Tibial nerve (tissue), 4 donors: Measurements from ENCODE around the gene SPINK1. TPM values are rescaled to one million over a fixed set of nuclear protein-coding genes. Genes with fewer than 3 reads are reported as not detected.

Experiments
- DNase-seq, 2 donors: peaks; one replicate each; pipeline ENCODE4 v3.0.0-alpha.2; 2019; ENCODE audit warnings: low spot score in 2 of 2
- H3K27ac ChIP-seq, 4 donors: fragments of 200-600 bp; sonication (generic) in 3 of 4; one replicate each; pipeline ENCODE4 v1.5.1; 2017 to 2019; ENCODE audit warnings: mild to moderate bottlenecking in 1 of 4
- H3K27me3 ChIP-seq, 2 donors: fragments of 200-600 bp; sonication (generic) in 1 of 2; one replicate each; pipeline versions ENCODE4 v1.5.1 to v1.6.0; 2017 to 2019
- H3K36me3 ChIP-seq, 3 donors: fragments of 200-600 bp; sonication (generic); one replicate each; pipeline ENCODE4 v1.5.1; 2018 to 2019
- H3K4me1 ChIP-seq, 4 donors: fragments of 200-600 bp; sonication (generic) in 3 of 4; one replicate each; pipeline ENCODE4 v1.5.1; 2017 to 2019
- H3K4me3 ChIP-seq, 4 donors: fragments of 200-600 bp; sonication (generic) in 3 of 4; one replicate each; pipeline ENCODE4 v1.5.1; 2017 to 2019; ENCODE audit warnings: mild to moderate bottlenecking in 1 of 4, moderate library complexity in 1 of 4
- H3K9me3 ChIP-seq, 4 donors: fragments of 200-600 bp; sonication (generic) in 3 of 4; one replicate each; pipeline ENCODE4 v1.5.1; 2017 to 2019
- CTCF ChIP-seq, 5 experiments: fragments of 200-600 bp in 3 of 5; fragments of 450-650 bp in 2 of 5; sonication (generic) in 3 of 5; IDR thresholded peaks; one replicate each; pipeline ENCODE4 v1.5.1; 2016 to 2019; ENCODE audit warnings: antibody characterized with exemption in 5 of 5, mild to moderate bottlenecking in 3 of 5, moderate library complexity in 2 of 5
- EP300 ChIP-seq, 2 donors: sonication (generic); formaldehyde crosslinking; IDR thresholded peaks; one replicate each; pipeline ENCODE4 v1.6.1; 2017; ENCODE audit warnings: antibody characterized with exemption in 2 of 2, mild to moderate bottlenecking in 1 of 2
- POLR2A ChIP-seq, 2 donors: fragments of 450-650 bp; IDR thresholded peaks; one replicate each; pipeline ENCODE4 v1.6.1; 2017; ENCODE audit warnings: antibody characterized with exemption in 2 of 2, mild to moderate bottlenecking in 2 of 2, moderate library complexity in 2 of 2
- WGBS, 2 donors: methylation state at CpG; one replicate each; pipeline ENCODE4 v1.1.5; 2018; 5-methylcytosine and 5-hydroxymethylcytosine counted together
- total RNA-seq, 4 donors: library from RNA; depleted of rRNA; stranded (reverse); fragments of >200 nt; gene quantifications; one replicate each; pipeline ENCODE4 v1.1.0, GENCODE V29; 2016

SPINK1 gene, protein sequence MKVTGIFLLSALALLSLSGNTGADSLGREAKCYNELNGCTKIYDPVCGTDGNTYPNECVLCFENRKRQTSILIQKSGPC
- total RNA-seq = 10 to 100 TPM in 1 of 4 donors, under 1 TPM in 1, not detected in 2; 0.44 to 10.2 TPM

DNA sequence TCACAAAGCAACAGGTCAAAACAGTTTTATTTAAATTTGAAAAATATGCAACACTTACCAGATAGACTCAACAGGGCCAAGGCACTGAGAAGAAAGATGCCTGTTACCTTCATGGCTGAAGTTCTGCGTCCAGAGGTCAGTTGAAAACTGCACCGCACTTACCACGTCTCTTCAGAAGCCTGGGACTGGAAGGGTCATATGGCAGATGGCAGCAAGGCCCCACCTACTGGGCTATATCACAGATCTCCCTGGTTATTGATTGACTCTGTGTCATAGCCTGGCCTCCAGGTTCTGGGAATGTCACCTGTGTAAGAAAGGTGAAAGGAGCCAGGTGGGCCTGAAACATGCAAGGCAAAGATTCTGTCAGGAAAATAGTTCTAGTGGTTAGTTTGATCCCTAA lies at the start of gene SPINK1:
Gene SPINK1 (minus strand): TSS at position 207 of the 400 bp plus-strand sequence. CDS start 94 bp downstream, at position 113.
- Histone ChIP-seq H3K4me3 (no peak within 1 kb of the TSS), H3K27me3 (no peaks in the 10 kb centered on the region), H3K27ac (no peak within 1 kb of the TSS), H3K36me3 (no peaks in the 10 kb centered on the region), H3K9me3 (no peaks in the 10 kb centered on the region), H3K4me1 (no peaks in the 10 kb centered on the region)
- TF ChIP-seq POLR2A (IDR thresholded peaks at IDR 0.05) = no peak
- WGBS, 2 donors = 87 to 92% methylated on average over 3 of the region's 3 CpGs
- no peak for DNase-seq

- H3K36me3 ChIP-seq = no peaks in the 10 kb centered on the region
- H3K27ac ChIP-seq = no peak overlapping the region
- no peak overlapping the region for H3K4me3 ChIP-seq
- DNase-seq = no peak
- H3K27me3 ChIP-seq = no peaks in the 10 kb centered on the region
- no peaks in the 10 kb centered on the region for H3K4me1 ChIP-seq
- 89 to 97% methylated on average over 2 of the region's 2 CpGs for WGBS, 2 donors
- H3K9me3 ChIP-seq = no peaks in the 10 kb centered on the region
- TF ChIP-seq CTCF (IDR thresholded peaks at IDR 0.05) (no peak), POLR2A (IDR thresholded peaks at IDR 0.05) (no peak), EP300 (IDR thresholded peaks at IDR 0.05) (no peak)
Measured at GRCh38 chr5:147880487-147880886, 49.0 kb upstream of the SPINK1 start.

DNA sequence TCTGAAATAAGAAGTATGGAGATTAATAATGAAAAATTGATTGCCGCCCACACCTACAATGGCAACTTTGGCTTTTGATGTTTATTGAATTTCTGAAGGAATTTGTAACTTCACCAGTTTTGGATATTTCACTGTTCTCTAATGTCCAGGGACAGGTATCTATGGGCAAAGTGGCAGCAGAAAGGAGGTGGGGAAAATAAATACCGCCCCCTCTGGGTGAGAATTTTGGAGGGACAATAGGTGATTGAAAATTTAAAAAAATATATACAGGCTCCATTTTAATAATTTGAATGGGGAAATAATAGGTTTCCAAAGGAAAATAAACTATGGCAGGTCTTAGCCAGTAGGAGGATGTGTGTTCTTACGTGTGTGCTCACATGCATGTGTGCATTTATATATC lies 48.3 kb upstream of the SPINK1 start:
- DNase-seq = no peak
- 92 to 95% methylated on average over 3 of the region's 3 CpGs for WGBS, 2 donors
- H3K4me3 ChIP-seq = no peak overlapping the region
- TF ChIP-seq POLR2A (IDR thresholded peaks at IDR 0.05) = no peak
- no peak for TF ChIP-seq EP300 (IDR thresholded peaks at IDR 0.05)
- TF ChIP-seq CTCF (IDR thresholded peaks at IDR 0.05) = no peak
- H3K4me1 ChIP-seq = no peaks in the 10 kb centered on the region
- H3K27ac ChIP-seq = no peak overlapping the region
- no peaks in the 10 kb centered on the region for H3K36me3 ChIP-seq
- no peaks in the 10 kb centered on the region for H3K9me3 ChIP-seq
- H3K27me3 ChIP-seq = no peaks in the 10 kb centered on the region

DNA sequence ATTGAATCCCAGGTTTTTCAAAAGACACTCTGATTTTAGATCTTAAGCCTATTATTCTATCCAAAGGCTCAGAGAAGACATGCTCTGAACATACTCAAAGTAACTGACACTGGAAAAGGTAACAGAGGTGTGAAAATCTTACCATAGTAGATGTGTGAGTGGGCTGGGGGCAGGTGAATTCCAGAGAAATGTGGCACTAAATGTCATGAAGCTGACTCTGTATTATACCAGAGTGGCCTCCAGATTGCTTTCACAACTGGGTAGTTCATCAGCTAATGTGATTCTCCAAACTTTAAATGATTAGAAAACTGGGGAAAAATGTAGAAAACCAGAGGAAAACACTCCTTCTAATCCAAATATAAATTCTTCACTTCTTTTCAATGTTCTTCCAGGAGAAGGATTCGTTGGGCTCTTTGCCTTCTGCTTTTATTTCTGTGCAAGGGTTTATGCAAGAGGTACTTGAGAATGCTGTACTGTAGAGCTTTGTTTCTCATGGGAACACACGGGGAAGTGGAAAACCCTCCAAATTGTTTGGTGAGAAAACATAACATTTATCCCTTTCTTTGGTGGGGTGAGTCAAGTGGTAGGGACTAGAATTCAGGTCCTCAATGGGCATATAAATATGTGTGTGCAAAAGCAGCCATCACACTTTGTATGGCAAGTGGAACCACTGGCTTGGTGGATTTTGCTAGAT lies 46.7 kb upstream of the SPINK1 start, which contains the start of gene SCGB3A2:
Gene SCGB3A2 (plus strand): TSS at position 646 of the 694 bp plus-strand sequence. CDS start 93 bp downstream, outside the sequence.
- Histone ChIP-seq H3K4me1 (no peaks in the 10 kb centered on the region), H3K27me3 (no peaks in the 10 kb centered on the region), H3K27ac (no peak within 1 kb of the TSS), H3K4me3 (no peak within 1 kb of the TSS), H3K36me3 (no peaks in the 10 kb centered on the region), H3K9me3 (no peaks in the 10 kb centered on the region)
- TF ChIP-seq CTCF (IDR thresholded peaks at IDR 0.05) (no peak), POLR2A (IDR thresholded peaks at IDR 0.05) (no peak), EP300 (IDR thresholded peaks at IDR 0.05) (no peak)
- 24 to 25% methylated on average over 2 of the region's 2 CpGs for WGBS, 2 donors
- no peak for DNase-seq

- DNase-seq = no peak
- TF ChIP-seq POLR2A (IDR thresholded peaks at IDR 0.05) (no peak), EP300 (IDR thresholded peaks at IDR 0.05) (no peak), CTCF (IDR thresholded peaks at IDR 0.05) (no peak)
- Histone ChIP-seq H3K4me3 (no peak overlapping the region), H3K36me3 (no peaks in the 10 kb centered on the region), H3K4me1 (no peaks in the 10 kb centered on the region), H3K27ac (no peak overlapping the region), H3K9me3 (no peaks in the 10 kb centered on the region), H3K27me3 (no peaks in the 10 kb centered on the region)
- WGBS, 2 donors = 73 to 78% methylated on average over 2 of the region's 2 CpGs
Measured at GRCh38 chr5:147876626-147877025, 45.2 kb upstream of the SPINK1 start.
